ENCODE measurements around the gene ANK2.

ANK2 gene

DNA sequence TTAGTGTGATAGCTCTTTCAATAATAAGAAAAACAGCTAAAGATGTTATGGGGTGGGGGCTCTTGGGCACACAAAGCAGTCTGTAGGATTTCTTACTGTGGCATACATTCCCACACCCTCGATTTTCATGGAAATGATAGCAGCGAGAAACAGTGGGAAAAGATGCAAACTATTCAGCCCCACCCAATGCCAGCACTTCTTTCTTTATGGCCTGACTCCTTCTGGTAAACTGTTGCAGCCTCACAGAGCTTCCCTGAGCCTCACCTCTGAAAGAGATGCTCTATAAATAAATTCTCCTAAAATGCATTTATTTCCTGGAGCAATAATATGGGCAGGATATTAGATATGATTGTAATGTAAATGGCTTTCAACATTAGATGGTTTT, 910 bp downstream of the ANK2 start:
- Histone ChIP-seq H3K4me2 (ENCODE audit: low read depth, low read length, poor library complexity, severe bottlenecking) (no peak overlapping the region), H3K9me2 (replicated peaks; ENCODE audit: insufficient read depth, low read length) (no peaks in the 10 kb centered on the region), H3K9me3 (ENCODE audit: insufficient read depth, low read length) (no peaks in the 10 kb centered on the region), H3K36me3 (ENCODE audit: low read length) (no peaks in the 10 kb centered on the region), H4K20me1 (ENCODE audit: low read depth, low read length) (no peaks in the 10 kb centered on the region), H3F3A (ENCODE audit: insufficient read depth) (no peaks in the 10 kb centered on the region), H3K9ac (ENCODE audit: low read length) (no peak overlapping the region), H3K27me3 (ENCODE audit: low read length) (no peaks in the 10 kb centered on the region), H3K4me3 (ENCODE audit: insufficient read depth, low read length, poor library complexity, severe bottlenecking) (no peak overlapping the region), H3K27ac (ENCODE audit: low read depth, low read length) (no peak overlapping the region), H2AFZ (ENCODE audit: low read depth, low read length, severe bottlenecking) (no peak overlapping the region), H3K79me2 (ENCODE audit: insufficient read depth, low read length) (no peaks in the 10 kb centered on the region)
- no peak for TF ChIP-seq CTCF (IDR thresholded peaks at IDR 0.05; ENCODE audit: insufficient read depth, low read length, poor library complexity, severe bottlenecking)
- TF ChIP-seq EZH2phosphoT487 (conservative IDR thresholded peaks at IDR 0.05; ENCODE audit: low read length), result no peak

DNA sequence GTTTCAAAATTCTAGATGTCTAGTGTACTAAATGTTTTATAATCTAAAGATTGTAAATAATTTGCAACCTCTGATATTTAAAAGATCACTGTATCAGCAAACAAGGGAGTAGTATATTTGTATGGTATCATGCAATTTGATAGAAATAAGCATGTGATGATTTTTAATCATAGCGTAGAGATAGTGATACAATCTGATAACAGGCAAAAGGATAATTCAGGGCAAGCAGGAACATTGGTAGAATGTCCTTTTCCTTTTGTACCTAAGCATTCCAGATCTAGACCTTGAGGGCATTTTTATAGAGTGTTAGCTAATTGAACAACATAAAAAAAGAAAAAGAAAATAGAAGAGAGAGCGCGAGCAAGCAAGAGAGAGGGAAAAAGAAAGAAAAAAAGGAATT, 1.4 kb downstream of the ANK2 start:
- no peak overlapping the region for H3K27ac ChIP-seq (ENCODE audit: low read depth, low read length)
- H3K9me2 ChIP-seq (replicated peaks; ENCODE audit: insufficient read depth, low read length), result no peaks in the 10 kb centered on the region
- no peak overlapping the region for H3K4me3 ChIP-seq (ENCODE audit: insufficient read depth, low read length, poor library complexity, severe bottlenecking)
- no peaks in the 10 kb centered on the region for H3K79me2 ChIP-seq (ENCODE audit: insufficient read depth, low read length)
- H3F3A ChIP-seq (ENCODE audit: insufficient read depth), result no peaks in the 10 kb centered on the region
- no peaks in the 10 kb centered on the region for H3K9me3 ChIP-seq (ENCODE audit: insufficient read depth, low read length)
- no peaks in the 10 kb centered on the region for H3K27me3 ChIP-seq (ENCODE audit: low read length)
- no peaks in the 10 kb centered on the region for H4K20me1 ChIP-seq (ENCODE audit: low read depth, low read length)
- H3K36me3 ChIP-seq (ENCODE audit: low read length), result no peaks in the 10 kb centered on the region
- no peak overlapping the region for H2AFZ ChIP-seq (ENCODE audit: low read depth, low read length, severe bottlenecking)
- TF ChIP-seq CTCF (IDR thresholded peaks at IDR 0.05; ENCODE audit: insufficient read depth, low read length, poor library complexity, severe bottlenecking) (no peak), EZH2phosphoT487 (conservative IDR thresholded peaks at IDR 0.05; ENCODE audit: low read length) (no peak)
- no peak overlapping the region for H3K4me2 ChIP-seq (ENCODE audit: low read depth, low read length, poor library complexity, severe bottlenecking)
- no peak overlapping the region for H3K9ac ChIP-seq (ENCODE audit: low read length)

- Histone ChIP-seq H3K36me3 (ENCODE audit: low read length) (no peaks in the 10 kb centered on the region), H3K27me3 (ENCODE audit: low read length) (no peaks in the 10 kb centered on the region), H3K9me3 (ENCODE audit: insufficient read depth, low read length) (no peaks in the 10 kb centered on the region), H3K4me2 (ENCODE audit: low read depth, low read length, poor library complexity, severe bottlenecking) (no peak overlapping the region), H3K79me2 (ENCODE audit: insufficient read depth, low read length) (no peaks in the 10 kb centered on the region), H3K9me2 (replicated peaks; ENCODE audit: insufficient read depth, low read length) (no peaks in the 10 kb centered on the region), H4K20me1 (ENCODE audit: low read depth, low read length) (no peaks in the 10 kb centered on the region), H3K9ac (ENCODE audit: low read length) (no peak overlapping the region), H3F3A (ENCODE audit: insufficient read depth) (no peaks in the 10 kb centered on the region), H3K4me3 (ENCODE audit: insufficient read depth, low read length, poor library complexity, severe bottlenecking) (no peak overlapping the region), H2AFZ (ENCODE audit: low read depth, low read length, severe bottlenecking) (no peak overlapping the region), H3K27ac (ENCODE audit: low read depth, low read length) (no peak overlapping the region)
- TF ChIP-seq CTCF (IDR thresholded peaks at IDR 0.05; ENCODE audit: insufficient read depth, low read length, poor library complexity, severe bottlenecking) (no peak), EZH2phosphoT487 (conservative IDR thresholded peaks at IDR 0.05; ENCODE audit: low read length) (no peak)
Observed at GRCh38 chr4:113051361-113051760, 1.9 kb downstream of the ANK2 start.

All from SU-DHL-6 (cell line).